Pulmonary artery endothelial cell (primary cell): ENCODE data around the gene TTLL11. TPM values are rescaled to one million over a fixed set of nuclear protein-coding genes. Genes with fewer than 3 reads are reported as not detected.

ENCODE experiments used
- DNase-seq: peaks from one replicate; pipeline ENCODE4 v3.0.0-alpha.2; 2011; ENCODE audit warnings: low read depth, low spot score
- total RNA-seq: library from RNA; depleted of rRNA; stranded (reverse); fragments of >200 nt; gene quantifications from 2 replicates; pipeline ENCODE4 v1.2.3, GENCODE V29; 2014

TTLL11 gene
- 1.8 and 3.7 TPM in 2 replicates for total RNA-seq

DNA sequence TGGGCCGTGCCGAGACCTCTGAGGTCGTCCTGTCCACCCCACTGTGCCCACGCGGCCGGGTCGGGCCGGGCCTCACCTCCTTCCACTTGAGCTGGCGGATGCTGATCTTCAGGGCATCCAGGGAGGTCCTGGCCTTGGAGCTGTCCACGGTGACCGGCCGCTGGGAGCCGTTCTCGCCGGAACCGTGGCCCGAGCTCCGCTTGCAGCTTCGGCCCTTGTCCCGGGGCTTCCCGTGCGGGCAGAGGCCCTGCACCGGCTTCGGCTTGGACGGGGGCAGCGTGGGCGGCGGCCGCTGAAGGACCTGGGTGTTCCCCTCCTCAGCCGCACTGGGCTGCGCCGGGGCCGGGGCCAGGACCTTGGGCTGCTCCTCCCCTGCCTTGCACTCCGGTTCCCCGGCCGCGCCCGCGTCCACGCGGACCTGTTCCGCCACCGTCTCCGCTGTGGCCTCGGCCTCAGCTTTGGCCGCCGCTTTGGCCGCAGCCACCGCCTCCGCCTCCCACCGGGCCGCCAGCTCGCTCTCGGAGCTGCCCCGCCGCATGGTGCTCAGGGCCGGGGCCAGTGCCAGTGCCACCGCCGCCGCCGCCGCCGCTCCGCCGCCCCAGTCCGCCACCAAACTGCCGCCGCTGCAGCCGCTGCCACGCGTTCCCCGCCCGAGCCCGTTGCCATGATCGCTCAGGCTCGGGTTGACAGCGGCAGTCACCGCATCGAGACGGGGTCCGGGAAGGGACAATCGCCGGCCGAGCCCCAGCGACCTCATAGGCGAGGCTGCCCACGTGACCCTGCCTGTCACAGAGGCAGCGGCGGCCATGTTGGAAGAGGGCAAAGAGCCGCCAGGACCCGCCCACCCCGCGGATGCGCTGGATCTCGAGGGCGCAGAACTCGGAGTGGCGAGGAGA is at the start of gene TTLL11:
Gene TTLL11 (minus strand): TSS at position 698 of the 896 bp plus-strand sequence. CDS start 160 bp downstream, at position 538.
- peak; percentile 77 for DNase-seq

DNA sequence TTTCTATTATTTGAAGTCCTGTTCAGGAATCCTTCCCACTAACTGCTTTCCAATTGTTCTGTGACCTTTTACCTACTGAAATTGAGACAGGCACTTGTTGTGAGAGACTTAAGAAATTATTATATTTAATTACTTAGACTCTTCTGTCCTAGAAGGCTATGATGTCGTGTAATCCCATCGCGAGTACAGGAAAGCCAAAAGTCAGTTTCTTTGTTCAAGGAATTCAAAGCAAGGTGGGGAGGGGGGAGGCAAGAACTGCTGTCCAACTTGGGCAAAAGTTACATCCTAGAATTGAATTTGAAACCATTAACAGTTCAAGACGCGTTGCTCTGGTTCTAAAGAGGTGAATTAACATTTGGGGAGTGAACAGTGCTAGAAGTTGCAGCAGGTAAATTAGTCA is 48.6 kb upstream of the TTLL11 start:
- DNase-seq = no peak

DNA sequence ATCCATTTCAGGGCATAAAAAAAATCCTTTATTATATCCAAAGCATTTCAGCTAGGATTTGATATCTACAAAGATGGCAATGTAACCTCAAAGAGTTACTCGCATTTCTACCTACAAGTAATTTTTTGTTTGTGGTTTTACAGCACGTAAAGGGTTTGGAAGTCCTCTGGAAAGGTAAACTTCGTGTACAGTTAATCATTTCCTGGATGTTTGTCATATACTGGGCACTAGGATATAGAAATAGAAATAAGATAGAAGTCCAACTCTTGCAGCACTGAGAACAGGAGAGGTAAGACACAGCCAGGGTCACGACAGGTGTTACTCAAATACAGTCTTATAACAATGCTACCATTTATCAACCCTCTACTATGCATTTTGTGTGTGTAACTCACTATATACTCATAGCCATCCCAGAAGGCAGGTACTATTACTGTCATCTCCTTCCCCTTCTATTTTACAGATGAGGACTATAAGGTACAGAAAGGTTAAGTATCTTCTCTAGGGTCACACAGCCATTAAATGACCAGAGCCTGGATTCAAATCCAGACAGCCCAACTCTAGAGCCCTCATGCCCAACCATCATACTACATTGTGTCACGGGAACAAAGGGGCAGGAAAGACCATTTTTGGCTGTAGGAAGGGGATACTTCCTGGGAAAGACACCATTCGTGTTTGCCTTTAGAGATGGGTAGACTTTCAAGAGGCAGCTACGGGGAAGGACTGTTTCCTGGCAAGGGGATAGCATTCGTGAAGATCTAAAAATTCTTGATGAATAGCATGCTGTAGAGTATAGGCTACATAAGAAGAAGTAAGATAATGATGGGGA is 47.5 kb upstream of the TTLL11 start:
- no peak for DNase-seq

DNA sequence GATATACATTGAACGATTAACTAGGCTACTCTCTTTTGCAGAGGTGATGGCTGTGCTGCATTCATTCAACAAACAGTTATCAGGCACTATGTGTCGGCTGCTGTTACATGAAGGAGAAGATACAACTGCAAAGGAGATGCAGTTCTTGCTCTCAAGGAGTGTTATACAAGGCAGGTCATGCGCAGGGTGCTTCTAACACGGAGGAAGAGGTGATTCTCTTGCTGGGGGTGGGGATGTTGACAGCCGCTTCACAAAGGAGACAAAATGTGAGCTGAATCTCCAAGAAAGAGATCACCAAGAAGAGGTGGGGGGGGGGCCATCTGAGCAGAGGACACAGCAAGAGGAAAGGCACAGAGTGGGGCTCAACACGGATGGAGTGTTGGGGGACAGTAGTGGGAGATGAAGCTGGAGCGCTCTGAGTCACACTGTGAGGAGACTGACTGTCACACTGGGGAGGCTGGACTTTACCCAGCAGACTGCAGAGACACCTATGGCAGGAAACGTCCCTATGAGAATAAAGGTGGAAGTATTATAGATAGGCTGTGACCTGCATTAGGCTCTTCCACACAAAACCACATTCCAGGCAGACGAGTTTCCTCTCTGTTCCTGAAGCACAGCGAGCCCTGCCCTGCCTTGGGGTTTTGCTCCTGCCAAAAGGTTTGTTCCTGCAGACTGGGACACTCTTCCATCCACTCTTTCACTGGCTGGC is 45.6 kb upstream of the TTLL11 start:
- no peak for DNase-seq

DNA sequence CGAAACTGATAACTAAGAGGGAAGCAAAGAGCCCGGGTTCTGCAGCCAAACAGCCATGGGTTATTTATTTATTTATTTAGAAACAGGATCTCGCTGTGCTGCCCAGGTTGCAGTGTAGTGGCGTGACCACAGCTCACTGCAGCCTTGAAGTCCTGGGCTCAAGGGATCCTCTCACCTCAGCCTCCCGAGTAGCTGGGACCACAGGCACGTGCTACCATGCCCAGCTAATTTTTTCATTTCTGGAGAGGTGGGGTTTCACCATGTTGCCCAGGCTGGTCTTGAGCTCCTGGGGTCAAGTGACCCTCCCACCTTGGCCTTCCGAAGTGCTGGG is 42.4 kb upstream of the TTLL11 start:
- no peak for DNase-seq

GRCh38 chr9:122134822-122135528 is 41.9 kb upstream of the TTLL11 start:
- DNase-seq = no peak

GRCh38 chr9:122133984-122134535 is 41.0 kb upstream of the TTLL11 start:
- no peak for DNase-seq

DNA sequence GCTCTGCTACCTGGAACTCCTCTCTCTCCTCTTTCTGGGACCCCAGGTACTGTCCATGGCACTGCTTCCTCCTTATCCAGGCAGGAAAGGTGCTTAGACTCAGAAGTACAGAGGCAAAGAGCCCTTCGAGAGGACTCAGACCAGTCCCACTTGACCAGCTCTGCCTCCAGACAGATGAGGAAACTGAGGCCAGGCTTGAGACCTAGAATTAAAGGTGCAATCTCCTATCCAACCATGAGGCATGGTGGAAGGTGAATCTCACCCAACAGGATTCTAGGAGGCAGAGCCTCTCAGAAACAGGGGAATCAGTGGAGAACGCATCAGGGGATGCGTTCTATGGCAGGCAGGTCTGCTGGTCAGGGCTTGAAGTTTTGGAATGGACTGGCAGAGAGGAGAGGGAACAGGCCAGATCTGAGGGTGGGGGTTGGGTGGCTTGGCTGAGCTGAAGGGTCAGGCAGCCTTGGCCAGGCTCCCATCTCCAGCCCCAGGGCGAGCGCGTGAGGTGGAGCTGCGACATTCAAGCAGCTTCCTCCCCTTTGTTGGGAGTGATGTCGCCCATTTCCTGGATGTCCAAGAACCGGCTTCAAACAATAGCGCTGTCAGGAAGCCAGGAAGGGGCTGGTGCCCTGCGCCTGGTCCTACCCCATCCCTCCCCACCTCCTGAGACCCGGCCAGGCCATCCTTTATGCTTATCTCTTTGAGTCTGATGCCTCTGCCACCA is 40.3 kb upstream of the TTLL11 start:
- no peak for DNase-seq

GRCh38 chr9:122132539-122132938 is 39.4 kb upstream of the TTLL11 start:
- no peak for DNase-seq

DNA sequence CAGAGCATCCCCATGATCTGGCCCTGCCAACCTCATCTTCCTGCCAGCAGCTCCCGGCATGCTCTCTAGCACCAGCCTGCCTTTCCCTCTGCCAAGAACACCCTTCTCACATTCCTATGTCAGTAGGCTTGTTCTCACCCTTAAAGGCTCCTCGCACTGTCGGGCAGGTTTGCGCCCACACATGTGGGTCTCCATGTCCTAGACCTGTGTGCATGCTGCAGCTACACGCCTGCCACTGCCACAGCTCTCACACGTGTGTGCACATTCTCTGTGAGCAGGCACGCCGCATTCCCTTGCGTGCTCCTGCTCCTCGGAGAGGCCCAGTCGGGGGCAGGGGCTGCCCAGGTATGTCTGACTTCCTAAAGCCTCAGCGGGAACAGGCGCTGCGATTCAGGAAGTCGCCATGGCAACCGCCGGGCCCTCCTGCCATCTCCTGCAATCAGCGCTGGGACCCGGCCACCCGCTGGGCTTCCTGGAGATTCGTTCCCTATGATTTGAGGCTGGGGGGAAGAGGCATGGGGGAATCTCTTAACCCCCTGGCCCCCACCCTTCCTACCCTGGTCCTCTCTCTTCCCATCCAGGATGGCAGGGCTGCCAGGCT is 38.4 kb upstream of the TTLL11 start:
- no peak for DNase-seq

- DNase-seq = no peak
These were observed 37.7 kb upstream of the TTLL11 start for GRCh38 chr9:122130837-122131236.

DNA sequence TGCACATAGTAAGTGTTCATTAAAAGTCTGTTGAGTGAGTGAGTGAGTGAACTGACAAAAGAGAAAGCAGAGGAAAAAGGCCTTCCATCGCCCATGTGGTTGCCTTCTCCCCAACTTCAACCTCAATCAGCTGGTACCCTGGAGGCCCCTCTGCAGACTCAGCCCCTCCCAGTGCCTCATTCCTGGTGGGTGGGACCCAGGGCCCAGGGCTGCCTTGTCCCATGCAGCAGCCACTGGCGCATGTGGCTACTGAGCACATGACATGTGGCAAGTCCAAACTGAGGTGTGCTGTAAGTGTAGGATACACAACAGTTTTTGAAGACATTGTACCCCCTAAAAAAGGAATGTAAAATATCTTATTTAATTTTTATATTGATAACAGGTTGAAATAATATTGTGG is 36.9 kb upstream of the TTLL11 start:
- no peak for DNase-seq

- no peak for DNase-seq
These were observed 35.8 kb upstream of the TTLL11 start for GRCh38 chr9:122128969-122129343.

- DNase-seq = no peak
These were observed 35.2 kb upstream of the TTLL11 start for GRCh38 chr9:122128007-122128968.

GRCh38 chr9:122127396-122127798 is 34.3 kb upstream of the TTLL11 start:
- no peak for DNase-seq

GRCh38 chr9:122126331-122127261 is 33.5 kb upstream of the TTLL11 start:
- DNase-seq = no peak

GRCh38 chr9:122125509-122126330 is 32.6 kb upstream of the TTLL11 start:
- no peak for DNase-seq
